ENCODE data around the gene C10orf90.

Gene C10orf90

GRCh38 chr10:126670056-126670894 lies at the start of gene C10orf90:
TSS of gene C10orf90 (minus strand) at chr10:126670693. CDS start at chr10:126670480, 213 bp downstream.
- DNase-seq (ENCODE audit: low spot score): no peak

GRCh38 chr10:126716366-126716765 lies 45.9 kb upstream of the C10orf90 start:
- no peak for DNase-seq (ENCODE audit: low spot score)

GRCh38 chr10:126713594-126713993 lies 43.1 kb upstream of the C10orf90 start:
- no peak for DNase-seq (ENCODE audit: low spot score)

GRCh38 chr10:126712681-126713080 lies 42.2 kb upstream of the C10orf90 start:
- no peak for DNase-seq (ENCODE audit: low spot score)

GRCh38 chr10:126705951-126706565 lies 35.6 kb upstream of the C10orf90 start:
- no peak for DNase-seq (ENCODE audit: low spot score)

- no peak for DNase-seq (ENCODE audit: low spot score)
Measured at GRCh38 chr10:126705131-126705530, 34.6 kb upstream of the C10orf90 start.

- no peak for DNase-seq (ENCODE audit: low spot score)
Measured at GRCh38 chr10:126704649-126705048, 34.2 kb upstream of the C10orf90 start.

GRCh38 chr10:126702181-126702580 lies 31.7 kb upstream of the C10orf90 start:
- no peak for DNase-seq (ENCODE audit: low spot score)

- DNase-seq (ENCODE audit: low spot score): no peak
Measured at GRCh38 chr10:126701526-126701925, 31.0 kb upstream of the C10orf90 start.

- DNase-seq (ENCODE audit: low spot score): no peak
Measured at GRCh38 chr10:126696684-126697083, 26.2 kb upstream of the C10orf90 start.

GRCh38 chr10:126691456-126691855 lies 21.0 kb upstream of the C10orf90 start:
- no peak for DNase-seq (ENCODE audit: low spot score)

- DNase-seq (ENCODE audit: low spot score): no peak
Measured at GRCh38 chr10:126690534-126690933, 20.0 kb upstream of the C10orf90 start.

- DNase-seq (ENCODE audit: low spot score): no peak
Measured at GRCh38 chr10:126689461-126689994, 19.0 kb upstream of the C10orf90 start.

- DNase-seq (ENCODE audit: low spot score): no peak
Measured at GRCh38 chr10:126687121-126687606, 16.7 kb upstream of the C10orf90 start.

- no peak for DNase-seq (ENCODE audit: low spot score)
Measured at GRCh38 chr10:126686719-126687118, 16.2 kb upstream of the C10orf90 start.

- DNase-seq (ENCODE audit: low spot score): no peak
Measured at GRCh38 chr10:126686268-126686667, 15.8 kb upstream of the C10orf90 start.

- no peak for DNase-seq (ENCODE audit: low spot score)
Measured at GRCh38 chr10:126685756-126686155, 15.3 kb upstream of the C10orf90 start.

- no peak for DNase-seq (ENCODE audit: low spot score)
Measured at GRCh38 chr10:126684171-126684745, 13.8 kb upstream of the C10orf90 start.

- no peak for DNase-seq (ENCODE audit: low spot score)
Measured at GRCh38 chr10:126683466-126683865, 13.0 kb upstream of the C10orf90 start.

- DNase-seq (ENCODE audit: low spot score): no peak
Measured at GRCh38 chr10:126675656-126676438, 5.4 kb upstream of the C10orf90 start.

- DNase-seq (ENCODE audit: low spot score): no peak
Measured at GRCh38 chr10:126674741-126675515, 4.4 kb upstream of the C10orf90 start.
